Esophagus muscularis mucosa (tissue), 4 donors: ENCODE results near the gene CLIP4. TPM values are rescaled to one million over a fixed set of nuclear protein-coding genes. Genes with fewer than 3 reads are reported as not detected.

Source experiments
- DNase-seq: peaks from one replicate; pipeline ENCODE4 v3.0.0-alpha.2; 2017; ENCODE audit errors: extremely low spot score
- H3K27ac ChIP-seq, 4 donors: fragments of 200-600 bp; sonication (generic); replicated peaks in 1 of 4; 1 replicate in 3 of 4; 2 replicates in 1 of 4; pipeline ENCODE4 v1.5.1; 2016 to 2019; ENCODE audit warnings: mild to moderate bottlenecking in 1 of 4
- H3K27me3 ChIP-seq, 4 donors: fragments of 200-600 bp; sonication (generic); one replicate each; pipeline versions ENCODE4 v1.5.1 to v1.6.0; 2016 to 2019
- H3K36me3 ChIP-seq, 4 donors: fragments of 200-600 bp; sonication (generic); one replicate each; pipeline ENCODE4 v1.5.1; 2016 to 2019
- H3K4me1 ChIP-seq, 4 donors: fragments of 200-600 bp; sonication (generic); one replicate each; pipeline ENCODE4 v1.5.1; 2016 to 2019
- H3K4me3 ChIP-seq, 4 donors: fragments of 200-600 bp; sonication (generic); 1 replicate in 2 of 4; 2 replicates in 2 of 4; pipeline ENCODE4 v1.5.1; 2016 to 2019; ENCODE audit warnings: mild to moderate bottlenecking in 4 of 4, moderate library complexity in 1 of 4
- H3K9me3 ChIP-seq, 4 donors: fragments of 200-600 bp; sonication (generic); 1 replicate in 3 of 4; 2 replicates in 1 of 4; pipeline ENCODE4 v1.5.1; 2016 to 2019
- CTCF ChIP-seq, 3 experiments: fragments of 200-600 bp in 2 of 3; fragments of 450-650 bp in 1 of 3; sonication (generic) in 2 of 3; IDR thresholded peaks; one replicate each; pipeline ENCODE4 v1.5.1; 2017 to 2019; ENCODE audit warnings: antibody characterized with exemption in 3 of 3, mild to moderate bottlenecking in 2 of 3, moderate library complexity in 1 of 3
- EP300 ChIP-seq: sonication (generic); formaldehyde crosslinking; IDR thresholded peaks from one replicate; pipeline ENCODE4 v1.6.1; 2017; ENCODE audit warnings: antibody characterized with exemption
- POLR2A ChIP-seq: fragments of 450-650 bp; IDR thresholded peaks from one replicate; pipeline ENCODE4 v1.6.1; 2017; ENCODE audit warnings: antibody characterized with exemption, moderate library complexity, mild to moderate bottlenecking, low read depth
- POLR2AphosphoS5 ChIP-seq, 2 donors: sonication (generic); formaldehyde crosslinking; IDR thresholded peaks; one replicate each; pipeline ENCODE4 v1.6.1; 2017; ENCODE audit warnings: antibody characterized with exemption in 2 of 2
- WGBS: methylation state at CpG from one replicate; pipeline ENCODE4 v1.1.5; 2018; 5-methylcytosine and 5-hydroxymethylcytosine counted together
- intact Hi-C: fragments of 100-400 bp; cut with DNase I; formaldehyde crosslinking; loops from one replicate; pipeline ENCODE4 v1.15.1; 2023
- total RNA-seq, 4 donors: library from RNA; depleted of rRNA; stranded (reverse); fragments of >200 nt; gene quantifications; one replicate each; pipeline versions ENCODE4 v1.1.0 to v1.2.1, GENCODE V29; 2016

The CLIP4 gene
- total RNA-seq, 4 donors from 2014 or later: 58.5 to 83.1 (median 66.8) TPM

- H3K36me3 ChIP-seq: no peaks in the 10 kb centered on the region
- no peak for DNase-seq
- no peak overlapping the region for H3K27ac ChIP-seq
- intact Hi-C loops: no loop called here
- H3K9me3 ChIP-seq: no peaks in the 10 kb centered on the region
- no peak overlapping the region for H3K4me3 ChIP-seq
- peaks cover 0 to 33% (median 0%) of the 10 kb centered on the region in 4 donors for H3K27me3 ChIP-seq
- 73% methylated on average over 3 of the region's 3 CpGs for WGBS
- TF ChIP-seq EP300: no peak
- no peaks in the 10 kb centered on the region for H3K4me1 ChIP-seq
Observed at GRCh38 chr2:29235411-29235810, 120.2 kb downstream of the CLIP4 start.

DNA sequence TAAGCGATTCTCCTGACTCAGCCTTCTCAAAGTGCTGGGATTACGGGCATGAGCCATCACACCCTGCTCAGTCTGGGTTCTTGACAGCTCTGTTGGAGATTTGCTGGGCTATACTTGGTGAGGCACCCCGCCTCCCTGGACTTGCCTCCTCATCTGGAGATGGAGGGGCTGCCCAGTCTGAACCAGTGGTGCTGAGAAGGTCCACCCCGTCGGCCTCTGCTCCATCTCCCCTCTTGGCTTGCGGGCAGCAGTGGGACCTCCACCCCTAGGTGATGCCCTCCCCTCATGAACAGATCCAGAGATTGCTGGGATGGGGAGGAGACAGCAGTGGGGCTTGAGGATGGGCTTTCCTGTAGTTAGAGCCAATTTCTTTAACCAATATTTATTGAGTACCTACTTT lies 120.9 kb downstream of the CLIP4 start:
- 95% methylated on average over 4 of the region's 6 CpGs for WGBS
- TF ChIP-seq POLR2A (no peak), EP300 (no peak), POLR2AphosphoS5 (IDR thresholded peaks at IDR 0.05) (no peak), CTCF (IDR thresholded peaks at IDR 0.05) (no peak)
- intact Hi-C loops: no loop called here
- Histone ChIP-seq H3K27ac (no peak overlapping the region), H3K9me3 (no peaks in the 10 kb centered on the region), H3K4me3 (no peak overlapping the region), H3K4me1 (no peaks in the 10 kb centered on the region), H3K27me3 (peaks cover 0 to 39% (median 0%) of the 10 kb centered on the region in 4 donors), H3K36me3 (no peaks in the 10 kb centered on the region)
- no peak for DNase-seq

DNA sequence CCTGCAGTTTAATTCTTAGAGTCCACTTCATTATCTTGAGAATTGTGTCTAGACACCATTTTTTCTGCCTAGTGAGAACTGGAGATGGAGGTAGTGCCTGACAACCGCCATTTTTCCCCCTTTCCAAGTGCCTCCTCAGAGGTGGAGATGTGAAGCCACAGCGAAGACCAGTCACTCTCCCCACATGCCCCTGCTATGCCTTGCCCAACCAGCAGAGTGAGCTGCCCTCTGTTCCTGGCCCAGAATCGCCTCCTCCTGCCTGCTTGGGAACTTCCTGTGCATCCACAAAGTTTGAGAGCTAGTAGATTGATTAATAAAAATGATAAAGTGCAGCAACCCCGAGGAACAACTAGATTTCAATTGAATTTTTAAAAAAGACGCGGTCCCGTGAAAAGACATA lies 123.3 kb downstream of the CLIP4 start:
- Histone ChIP-seq H3K9me3 (no peaks in the 10 kb centered on the region), H3K27ac (no peak overlapping the region), H3K27me3 (peaks cover 0 to 43% (median 0%) of the 10 kb centered on the region in 4 donors), H3K36me3 (no peaks in the 10 kb centered on the region), H3K4me3 (no peak overlapping the region), H3K4me1 (no peaks in the 10 kb centered on the region)
- DNase-seq: no peak
- WGBS: 73% methylated on average over 7 of the region's 7 CpGs
- TF ChIP-seq CTCF (IDR thresholded peaks at IDR 0.05) (peak in 1 of 3 experiments; percentile 35), POLR2AphosphoS5 (IDR thresholded peaks at IDR 0.05) (no peak)
- intact Hi-C loops: no loop called here

Other genes with a start within 250 kb of the CLIP4 start
- 10 to 100 TPM; 10.6 to 14.6 (median 11.4) TPM for gene TRMT61B, start 245.1 kb upstream of the CLIP4 start, total RNA-seq
- 10 to 100 TPM; 21.5 to 53.0 (median 31.0) TPM for gene WDR43, start 220.7 kb upstream of the CLIP4 start, total RNA-seq
- gene TOGARAM2, start 134.1 kb upstream of the CLIP4 start, total RNA-seq: under 1 TPM; 0.57 to 0.99 (median 0.77) TPM
- not detected for gene PCARE, start 40.9 kb upstream of the CLIP4 start, total RNA-seq